Testis (tissue), 3 donors: ENCODE results near the gene AMZ1. TPM values are rescaled to one million over a fixed set of nuclear protein-coding genes. Genes with fewer than 3 reads are reported as not detected.
A peak's percentile ranks its signal among the peaks of the same experiment; 100 is the strongest.

Experiments
- DNase-seq: peaks from one replicate; pipeline ENCODE4 v3.0.0-alpha.2; 2019
- H3K27ac ChIP-seq, 2 donors: fragments of 200-600 bp; sonication (generic); one replicate each; pipeline ENCODE4 v1.5.1; 2019
- H3K27me3 ChIP-seq: fragments of 200-600 bp; sonication (generic); one replicate; pipeline ENCODE4 v1.5.1; 2019
- H3K36me3 ChIP-seq: fragments of 200-600 bp; sonication (generic); one replicate; pipeline ENCODE4 v1.5.1; 2017; ENCODE audit warnings: low read depth; ENCODE audit errors: missing control alignments
- H3K4me1 ChIP-seq: fragments of 200-600 bp; sonication (generic); one replicate; pipeline ENCODE4 v1.5.1; 2019
- H3K4me3 ChIP-seq, 2 donors: fragments of 200-600 bp; sonication (generic); one replicate each; pipeline ENCODE4 v1.5.1; 2017 to 2019
- H3K9me3 ChIP-seq: fragments of 200-600 bp; sonication (generic); one replicate; pipeline ENCODE4 v1.5.1; 2017
- POLR2A ChIP-seq: fragments of 450-650 bp; IDR thresholded peaks from one replicate; pipeline ENCODE4 v1.6.1; 2017; ENCODE audit warnings: antibody characterized with exemption, mild to moderate bottlenecking, moderate library complexity
- WGBS, 2 donors: methylation state at CpG; one replicate each; pipeline ENCODE4 v1.1.5; 2018; 5-methylcytosine and 5-hydroxymethylcytosine counted together
- intact Hi-C: fragments of 100-400 bp; cut with DNase I; formaldehyde crosslinking; loops from one replicate; pipeline ENCODE4 v1.15.1; 2023; ENCODE audit warnings: low total_unique reads
- polyA plus RNA-seq: library from polyadenylated mRNA; stranded (reverse); fragments of 350-450 nt; fragmentation: Illumina TruSeq; extraction: RNeasy Lipid Tissue Mini Kit (QIAGEN cat#74804); gene quantifications from one replicate; pipeline ENCODE4 v1.2.3, GENCODE V29; 2014; ENCODE audit warnings: low read depth, low replicate concordance; ENCODE audit not compliant: insufficient read depth
- total RNA-seq, 2 donors: library from RNA; depleted of rRNA; stranded (reverse); fragments of >200 nt; gene quantifications; one replicate each; pipeline ENCODE4 v1.2.3, GENCODE V29; 2016
- TF ChIP-seq, protein P1 (sequence below), 3 experiments: fragments of 450-650 bp in 2 of 3; fragments of 200-600 bp in 1 of 3; sonication (generic) in 1 of 3; IDR thresholded peaks; one replicate each; pipeline ENCODE4 v1.5.1; 2016 to 2019; ENCODE audit warnings: antibody characterized with exemption in 3 of 3, mild to moderate bottlenecking in 2 of 3, moderate library complexity in 1 of 3

AMZ1 gene
- total and polyA plus RNA-seq, 3 donors from 2014 or later: 1.1 to 3.2 (median 2.7) TPM

DNA sequence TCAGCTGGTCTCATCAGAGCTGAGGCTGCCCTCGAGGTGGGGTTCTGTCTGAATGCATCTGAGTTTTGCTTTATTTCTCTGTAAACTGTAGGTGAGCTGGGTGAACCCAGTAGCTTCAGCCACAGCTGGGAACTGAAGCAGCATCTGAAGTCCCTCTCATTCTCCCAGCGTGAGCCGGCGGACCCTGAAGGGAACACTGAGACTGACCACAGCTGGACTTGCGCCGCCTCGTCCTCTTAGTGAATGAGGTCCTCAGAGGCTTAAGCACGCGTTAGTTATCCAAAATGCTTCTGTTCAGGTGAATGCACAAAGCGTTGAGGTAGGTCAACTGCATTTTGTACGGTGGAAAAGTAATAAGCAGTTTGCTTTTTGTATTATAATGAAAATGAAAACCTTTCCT, 76.6 kb downstream of the AMZ1 start:
- peak overlapping the region in 1 of 2 donors; percentile 93 for H3K27ac ChIP-seq
- 92 to 95% methylated on average over 11 of the region's 11 CpGs for WGBS, 2 donors
- H3K9me3 ChIP-seq: no peaks in the 10 kb centered on the region
- intact Hi-C loops: no loop called here
- H3K27me3 ChIP-seq: no peaks in the 10 kb centered on the region
- H3K4me3 ChIP-seq: no peak overlapping the region
- DNase-seq: no peak
- H3K36me3 ChIP-seq: no peaks in the 10 kb centered on the region
- H3K4me1 ChIP-seq: peaks cover 45% of the 10 kb centered on the region
- no peak for TF ChIP-seq POLR2A
- TF ChIP-seq, protein P1, sequence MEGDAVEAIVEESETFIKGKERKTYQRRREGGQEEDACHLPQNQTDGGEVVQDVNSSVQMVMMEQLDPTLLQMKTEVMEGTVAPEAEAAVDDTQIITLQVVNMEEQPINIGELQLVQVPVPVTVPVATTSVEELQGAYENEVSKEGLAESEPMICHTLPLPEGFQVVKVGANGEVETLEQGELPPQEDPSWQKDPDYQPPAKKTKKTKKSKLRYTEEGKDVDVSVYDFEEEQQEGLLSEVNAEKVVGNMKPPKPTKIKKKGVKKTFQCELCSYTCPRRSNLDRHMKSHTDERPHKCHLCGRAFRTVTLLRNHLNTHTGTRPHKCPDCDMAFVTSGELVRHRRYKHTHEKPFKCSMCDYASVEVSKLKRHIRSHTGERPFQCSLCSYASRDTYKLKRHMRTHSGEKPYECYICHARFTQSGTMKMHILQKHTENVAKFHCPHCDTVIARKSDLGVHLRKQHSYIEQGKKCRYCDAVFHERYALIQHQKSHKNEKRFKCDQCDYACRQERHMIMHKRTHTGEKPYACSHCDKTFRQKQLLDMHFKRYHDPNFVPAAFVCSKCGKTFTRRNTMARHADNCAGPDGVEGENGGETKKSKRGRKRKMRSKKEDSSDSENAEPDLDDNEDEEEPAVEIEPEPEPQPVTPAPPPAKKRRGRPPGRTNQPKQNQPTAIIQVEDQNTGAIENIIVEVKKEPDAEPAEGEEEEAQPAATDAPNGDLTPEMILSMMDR (IDR thresholded peaks at IDR 0.05): no peak

Other genes with a start within 250 kb of the AMZ1 start
- gene GRIFIN, start 211.8 kb upstream of the AMZ1 start, total RNA-seq: not detected
- not detected for gene GRIFIN, start 211.8 kb upstream of the AMZ1 start, polyA plus RNA-seq
- 10 to 100 TPM; 18.3 to 34.1 TPM for gene LFNG, start 168.4 kb upstream of the AMZ1 start, total RNA-seq
- gene LFNG, start 168.4 kb upstream of the AMZ1 start, polyA plus RNA-seq: 10.1 TPM
- gene BRAT1, start 132.7 kb upstream of the AMZ1 start, total RNA-seq: 100 to 1,000 TPM; 104 to 108 TPM
- 45.3 TPM for gene BRAT1, start 132.7 kb upstream of the AMZ1 start, polyA plus RNA-seq
- 100 to 1,000 TPM in 1 of 2 donors, 10 to 100 TPM in 1; 57.9 to 139 TPM for gene IQCE, start 129.2 kb upstream of the AMZ1 start, total RNA-seq
- gene IQCE, start 129.2 kb upstream of the AMZ1 start, polyA plus RNA-seq: 86.4 TPM
- 10 to 100 TPM; 59.5 to 69.9 TPM for gene TTYH3, start 56.2 kb upstream of the AMZ1 start, total RNA-seq
- gene TTYH3, start 56.2 kb upstream of the AMZ1 start, polyA plus RNA-seq: 35.6 TPM
- gene GNA12, start 156.1 kb downstream of the AMZ1 start, total RNA-seq: 10 to 100 TPM; 50.0 to 69.6 TPM
- gene GNA12, start 156.1 kb downstream of the AMZ1 start, polyA plus RNA-seq: 53.2 TPM